Chondrocyte (in vitro differentiated cells): Measurements from ENCODE around the gene GNPAT. TPM values are rescaled to one million over a fixed set of nuclear protein-coding genes. Genes with fewer than 3 reads are reported as not detected.
A peak's percentile ranks its signal among the peaks of the same experiment; 100 is the strongest.
"Not testable (repeated sequence)": the region's sequence is repeated elsewhere in the genome, so short reads cannot be mapped to it uniquely, and the experiment has no call there.

Source experiments
- DNase-seq: peaks from one replicate; pipeline ENCODE4 v3.0.0; 2021; ENCODE audit warnings: mixed read lengths, low spot score
- H3K27ac Mint-ChIP-seq: one replicate; pipeline ENCODE4 v1.8.0; 2021; ENCODE audit warnings: mild to moderate bottlenecking, moderate library complexity, mixed read lengths; ENCODE audit not compliant: unreplicated experiment
- H3K27me3 Mint-ChIP-seq: 2 replicates; pipeline ENCODE4 v1.8.0; 2021; ENCODE audit warnings: low read depth, mixed read lengths
- H3K36me3 Mint-ChIP-seq: 2 replicates; pipeline ENCODE4 v1.8.0; 2021; ENCODE audit warnings: low read depth, mixed read lengths
- H3K4me1 Mint-ChIP-seq: 2 replicates; pipeline ENCODE4 v1.8.0; 2021; ENCODE audit warnings: low read depth, mild to moderate bottlenecking, mixed read lengths
- H3K4me3 Mint-ChIP-seq: one replicate; pipeline ENCODE4 v1.8.0; 2021; ENCODE audit warnings: mild to moderate bottlenecking, moderate library complexity, mixed read lengths; ENCODE audit not compliant: unreplicated experiment
- H3K9me3 Mint-ChIP-seq: 2 replicates; pipeline ENCODE4 v1.8.0; 2021; ENCODE audit warnings: low read depth, mixed read lengths
- total RNA-seq: library from RNA; stranded (reverse); gene quantifications from 3 replicates; pipeline ENCODE4 v1.2.1, GENCODE V29; 2021
- TF ChIP-seq, protein P1 (sequence below): fragments of 200-600 bp; sonication (generic); IDR thresholded peaks from 2 replicates; pipeline ENCODE4 v1.5.0; 2021; ENCODE audit warnings: antibody characterized with exemption, mild to moderate bottlenecking, moderate library complexity

Gene GNPAT
- total RNA-seq, 1 donor from 2014 or later = 37.9 TPM

DNA sequence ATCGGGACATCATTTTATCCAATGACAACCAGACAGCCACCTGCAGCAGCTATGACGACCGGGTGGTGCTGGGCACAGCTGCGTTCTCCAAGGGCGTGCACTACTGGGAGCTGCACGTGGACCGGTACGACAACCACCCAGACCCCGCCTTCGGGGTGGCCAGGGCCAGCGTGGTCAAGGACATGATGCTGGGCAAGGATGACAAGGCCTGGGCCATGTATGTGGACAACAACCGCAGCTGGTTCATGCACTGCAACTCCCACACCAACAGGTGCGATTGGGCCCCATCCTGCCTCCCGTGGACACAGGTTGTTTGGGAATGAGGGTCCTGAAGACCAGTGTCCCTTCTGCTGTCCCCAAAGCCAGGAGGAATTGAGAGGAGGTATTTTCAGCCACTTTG is 32.0 kb upstream of the GNPAT start:
- TF ChIP-seq, protein P1, sequence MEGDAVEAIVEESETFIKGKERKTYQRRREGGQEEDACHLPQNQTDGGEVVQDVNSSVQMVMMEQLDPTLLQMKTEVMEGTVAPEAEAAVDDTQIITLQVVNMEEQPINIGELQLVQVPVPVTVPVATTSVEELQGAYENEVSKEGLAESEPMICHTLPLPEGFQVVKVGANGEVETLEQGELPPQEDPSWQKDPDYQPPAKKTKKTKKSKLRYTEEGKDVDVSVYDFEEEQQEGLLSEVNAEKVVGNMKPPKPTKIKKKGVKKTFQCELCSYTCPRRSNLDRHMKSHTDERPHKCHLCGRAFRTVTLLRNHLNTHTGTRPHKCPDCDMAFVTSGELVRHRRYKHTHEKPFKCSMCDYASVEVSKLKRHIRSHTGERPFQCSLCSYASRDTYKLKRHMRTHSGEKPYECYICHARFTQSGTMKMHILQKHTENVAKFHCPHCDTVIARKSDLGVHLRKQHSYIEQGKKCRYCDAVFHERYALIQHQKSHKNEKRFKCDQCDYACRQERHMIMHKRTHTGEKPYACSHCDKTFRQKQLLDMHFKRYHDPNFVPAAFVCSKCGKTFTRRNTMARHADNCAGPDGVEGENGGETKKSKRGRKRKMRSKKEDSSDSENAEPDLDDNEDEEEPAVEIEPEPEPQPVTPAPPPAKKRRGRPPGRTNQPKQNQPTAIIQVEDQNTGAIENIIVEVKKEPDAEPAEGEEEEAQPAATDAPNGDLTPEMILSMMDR = no peak
- no peak overlapping the region for H3K4me3 Mint-ChIP-seq
- peaks cover 2% of the 10 kb centered on the region for H3K4me1 Mint-ChIP-seq
- H3K36me3 Mint-ChIP-seq = peaks cover 5% of the 10 kb centered on the region
- DNase-seq = no peak
- no peak overlapping the region for H3K27ac Mint-ChIP-seq
- peaks cover 13% of the 10 kb centered on the region for H3K27me3 Mint-ChIP-seq
- H3K9me3 Mint-ChIP-seq = no peaks in the 10 kb centered on the region

DNA sequence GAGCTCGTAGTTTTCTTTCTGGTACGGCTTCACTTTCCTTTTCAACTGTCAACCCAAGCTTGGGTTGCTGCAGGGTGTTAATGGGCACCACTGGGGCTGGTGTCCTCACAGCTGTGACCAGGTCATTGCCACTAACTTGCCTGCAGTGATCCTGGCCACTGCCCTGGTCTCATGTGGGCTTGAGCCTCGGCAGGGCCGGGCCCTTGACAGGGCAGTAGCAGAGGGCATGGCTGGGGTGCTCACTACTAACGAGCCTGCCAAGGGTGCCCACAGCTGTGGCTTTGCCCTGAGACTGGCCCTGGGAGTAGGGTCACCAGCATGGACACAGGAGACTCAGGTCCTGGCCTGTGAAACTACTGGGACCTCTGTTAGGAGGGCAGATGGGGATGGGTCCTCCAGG is 31.5 kb upstream of the GNPAT start:
- Mint-ChIP-seq H3K27ac (no peak overlapping the region), H3K9me3 (no peaks in the 10 kb centered on the region), H3K4me1 (peaks cover 2% of the 10 kb centered on the region), H3K27me3 (peaks cover 12% of the 10 kb centered on the region), H3K36me3 (peaks cover 2% of the 10 kb centered on the region), H3K4me3 (no peak overlapping the region)
- DNase-seq = no peak
- TF ChIP-seq, protein P1 = no peak

DNA sequence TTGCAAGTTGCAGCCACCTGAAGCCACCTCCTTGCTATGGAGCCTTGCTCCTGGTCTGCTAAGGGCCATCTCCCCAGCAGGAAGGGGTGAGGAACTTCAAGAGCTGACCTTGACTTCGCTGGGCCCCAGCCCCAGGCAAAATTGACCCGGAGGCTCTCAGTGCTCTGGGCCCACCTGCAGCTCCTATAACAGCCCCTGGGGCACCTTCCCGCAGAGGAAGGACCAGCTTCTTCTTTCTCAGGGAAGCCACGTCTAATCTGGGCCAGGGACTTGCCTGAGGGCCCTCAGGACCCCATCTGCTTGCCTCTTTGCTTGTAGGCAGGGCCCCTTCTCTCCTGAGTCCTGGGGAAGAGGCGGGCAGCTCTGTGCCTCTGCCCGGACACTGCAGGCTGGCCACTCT is 30.9 kb upstream of the GNPAT start:
- TF ChIP-seq, protein P1 = no peak
- no peak overlapping the region for H3K27ac Mint-ChIP-seq
- peaks cover 2% of the 10 kb centered on the region for H3K36me3 Mint-ChIP-seq
- H3K4me3 Mint-ChIP-seq = no peak overlapping the region
- no peak for DNase-seq
- peaks cover 12% of the 10 kb centered on the region for H3K27me3 Mint-ChIP-seq
- peaks cover 2% of the 10 kb centered on the region for H3K4me1 Mint-ChIP-seq
- no peaks in the 10 kb centered on the region for H3K9me3 Mint-ChIP-seq

DNA sequence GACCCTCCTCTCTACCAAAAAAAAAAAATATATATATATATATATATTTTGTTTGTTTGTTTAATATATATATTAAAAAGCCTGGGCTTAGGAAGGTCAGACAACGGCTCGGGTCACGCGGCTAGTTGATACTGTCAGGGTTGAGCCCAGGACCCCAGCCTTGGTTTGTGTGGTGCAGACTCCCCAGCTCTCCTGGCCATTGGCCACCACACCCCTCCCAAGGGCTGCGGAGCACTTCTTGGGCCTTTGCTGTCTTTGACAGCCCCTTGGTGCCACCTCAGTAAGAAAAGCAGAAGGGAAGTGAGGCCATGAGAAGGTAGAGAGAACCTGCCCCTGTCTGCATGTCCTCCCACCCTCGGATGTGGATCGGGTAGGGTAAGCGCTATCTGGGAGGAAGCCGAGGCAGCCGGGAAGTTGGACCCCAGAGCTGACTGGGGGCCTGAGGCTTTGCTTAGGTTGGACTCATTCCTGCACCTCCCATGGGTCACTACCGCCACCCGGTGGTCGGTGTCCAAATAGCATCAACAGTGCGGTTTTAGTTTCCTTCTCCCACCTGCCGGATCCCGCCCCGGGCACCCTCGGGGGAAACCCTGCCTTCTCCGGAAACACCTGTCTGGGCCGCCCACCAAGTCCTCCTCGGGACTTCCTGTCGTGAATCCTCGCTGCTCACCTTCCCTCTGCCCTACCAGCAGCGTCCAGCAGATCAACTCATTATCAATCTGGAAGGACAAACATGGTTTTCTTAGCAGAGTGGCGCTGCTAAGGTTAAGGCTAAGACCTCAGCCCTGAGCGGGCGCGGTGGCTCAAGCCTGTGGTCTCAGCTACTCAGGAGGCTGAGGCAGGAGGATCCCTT is 29.8 kb upstream of the GNPAT start:
- peaks cover 2% of the 10 kb centered on the region for H3K4me1 Mint-ChIP-seq
- H3K27me3 Mint-ChIP-seq = peaks cover 19% of the 10 kb centered on the region
- no peak overlapping the region for H3K27ac Mint-ChIP-seq
- H3K36me3 Mint-ChIP-seq = no peaks in the 10 kb centered on the region
- DNase-seq = no peak
- TF ChIP-seq, protein P1 = peak; percentile 99
- H3K9me3 Mint-ChIP-seq = no peaks in the 10 kb centered on the region
- peak overlapping the region; percentile 84 for H3K4me3 Mint-ChIP-seq

DNA sequence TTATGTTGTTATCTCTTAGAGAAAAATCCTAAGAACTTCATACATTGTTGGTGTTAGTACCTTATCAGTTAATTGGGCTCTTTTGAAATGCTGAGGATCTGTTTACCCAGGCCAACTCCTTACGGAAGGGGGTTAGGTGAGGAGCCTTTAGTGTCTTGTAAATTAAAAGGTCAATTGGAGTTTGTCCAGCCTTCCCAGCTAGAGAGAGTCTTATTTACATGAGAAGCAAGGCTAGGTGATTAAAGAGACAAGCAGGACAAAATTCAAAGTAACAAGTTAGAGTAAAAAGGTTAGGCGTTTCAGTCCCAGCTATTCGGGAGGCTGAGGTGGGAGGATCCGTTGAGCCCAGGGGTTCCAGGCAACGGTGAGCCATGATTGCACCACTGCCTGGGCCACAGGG is 28.7 kb upstream of the GNPAT start:
- H3K4me1 Mint-ChIP-seq, H3K36me3 Mint-ChIP-seq, H3K4me3 Mint-ChIP-seq, DNase-seq, H3K9me3 Mint-ChIP-seq, H3K27ac Mint-ChIP-seq: not testable (repeated sequence)
- H3K27me3 Mint-ChIP-seq = peaks cover 19% of the 10 kb centered on the region
